PC-3 (cell line): ENCODE measurements around the gene PCGF5. TPM values are rescaled to one million over a fixed set of nuclear protein-coding genes. Genes with fewer than 3 reads are reported as not detected.
"Not testable (repeated sequence)": the region's sequence is repeated elsewhere in the genome, so short reads cannot be mapped to it uniquely, and the experiment has no call there.

ENCODE experiments used
- ATAC-seq: fragments of 200-7000 bp; cut with Tn5 transposase; 2 replicates; pipeline ENCODE4 v1.9.1; 2020; ENCODE audit warnings: mild to moderate bottlenecking, moderate library complexity
- BruUV-seq: library from RNA; stranded (reverse); fragments of 400-500 nt; replicated peaks from 2 replicates; lab custom pipeline; 2021; lab: Mats Ljungman, UMichigan
- CTCF ChIA-PET: fragments of 300-600 bp; sonication (Branson Sonifier 250); formaldehyde crosslinking; loops from one replicate; lab custom pipeline; 2022; ENCODE audit warnings: antibody characterized with exemption; lab: Charles Lee
- POLR2A ChIA-PET: fragments of 300-600 bp; sonication (Branson Sonifier 250); formaldehyde crosslinking; loops from one replicate; lab custom pipeline; 2022; ENCODE audit warnings: antibody characterized with exemption; ENCODE audit not compliant: unreplicated experiment; lab: Charles Lee
- DNase-seq: peaks from one replicate; pipeline ENCODE4 v3.0.0-alpha.2; 2015
- H2AFZ ChIP-seq: fragments of 300-600 bp; sonication (generic); 2 replicates; pipeline ENCODE4 v1.6.0; 2016; ENCODE audit warnings: antibody characterized with exemption, low read length
- H3F3A ChIP-seq: fragments of 300-600 bp; sonication (generic); one replicate; pipeline ENCODE4 v1.6.0; 2017; ENCODE audit warnings: antibody characterized with exemption, low read length, control low read depth, mild to moderate bottlenecking; ENCODE audit not compliant: unreplicated experiment
- H3K27ac ChIP-seq: fragments of 300-600 bp; sonication (generic); 2 replicates; pipeline ENCODE4 v1.5.1; 2016; ENCODE audit warnings: mild to moderate bottlenecking, low read length
- H3K27me3 ChIP-seq: fragments of 300-600 bp; sonication (generic); 2 replicates; pipeline ENCODE4 v1.6.1; 2016; ENCODE audit warnings: low read length, mixed read lengths
- H3K36me3 ChIP-seq: fragments of 300-600 bp; sonication (generic); 2 replicates; pipeline ENCODE4 v1.6.1; 2016; ENCODE audit warnings: low read depth, mixed run types, low read length, mixed read lengths
- H3K4me1 ChIP-seq: fragments of 300-600 bp; sonication (generic); 2 replicates; pipeline ENCODE4 v1.5.1; 2016; ENCODE audit warnings: low read length; ENCODE audit not compliant: insufficient read depth
- H3K4me2 ChIP-seq: fragments of 300-600 bp; sonication (generic); 2 replicates; pipeline ENCODE4 v1.6.0; 2016; ENCODE audit warnings: low read length
- H3K4me3 ChIP-seq: fragments of 300-600 bp; sonication (generic); 2 replicates; pipeline ENCODE4 v1.5.1; 2016; ENCODE audit warnings: mild to moderate bottlenecking, low read length, mixed read lengths
- H3K79me2 ChIP-seq: fragments of 300-600 bp; sonication (generic); 2 replicates; pipeline ENCODE4 v1.6.1; 2017; ENCODE audit warnings: low read length, mixed read lengths
- H3K9ac ChIP-seq: fragments of 300-600 bp; sonication (generic); 2 replicates; pipeline ENCODE4 v1.6.0; 2016; ENCODE audit warnings: mild to moderate bottlenecking, low read length
- H3K9me2 ChIP-seq: fragments of 300-600 bp; sonication (generic); replicated peaks from 2 replicates; pipeline ENCODE4 v1.6.1; 2016; ENCODE audit warnings: mixed run types, low read length, mixed read lengths
- H3K9me3 ChIP-seq: fragments of 300-600 bp; sonication (generic); 2 replicates; pipeline ENCODE4 v1.6.1; 2016; ENCODE audit warnings: low read length, mixed read lengths
- H4K20me1 ChIP-seq: fragments of 300-600 bp; sonication (generic); 2 replicates; pipeline ENCODE4 v1.6.1; 2016; ENCODE audit warnings: low read length, mixed read lengths
- EZH2 ChIP-seq: fragments of 300-600 bp; sonication (generic); IDR thresholded peaks from one replicate; pipeline ENCODE4 v1.6.1; 2017; ENCODE audit warnings: antibody characterized with exemption, mild to moderate bottlenecking, low read length; ENCODE audit not compliant: unreplicated experiment
- EZH2phosphoT487 ChIP-seq: fragments of 300-600 bp; sonication (generic); IDR thresholded peaks from 2 replicates; pipeline ENCODE4 v1.6.1; 2018; ENCODE audit warnings: mild to moderate bottlenecking, antibody characterized with exemption, low read length, borderline replicate concordance
- intact Hi-C: fragments of 100-400 bp; cut with micrococcal nuclease; formaldehyde crosslinking; loops from 2 replicates; pipeline ENCODE4 v1.9.0; 2023
- total RNA-seq: library from RNA; depleted of rRNA; stranded (reverse); fragments of >200 nt; gene quantifications from 2 replicates; pipeline ENCODE4 v1.2.3, GENCODE V29; 2014
- TF ChIP-seq, protein P1 (sequence below): fragments of 300-600 bp; sonication (generic); conservative IDR thresholded peaks from 2 replicates; pipeline ENCODE4 v1.5.1; 2017; ENCODE audit warnings: antibody characterized with exemption, low read depth, mild to moderate bottlenecking, low read length

The PCGF5 gene
- total RNA-seq, 1 experiment from 2014 or later = 25.0 TPM

DNA sequence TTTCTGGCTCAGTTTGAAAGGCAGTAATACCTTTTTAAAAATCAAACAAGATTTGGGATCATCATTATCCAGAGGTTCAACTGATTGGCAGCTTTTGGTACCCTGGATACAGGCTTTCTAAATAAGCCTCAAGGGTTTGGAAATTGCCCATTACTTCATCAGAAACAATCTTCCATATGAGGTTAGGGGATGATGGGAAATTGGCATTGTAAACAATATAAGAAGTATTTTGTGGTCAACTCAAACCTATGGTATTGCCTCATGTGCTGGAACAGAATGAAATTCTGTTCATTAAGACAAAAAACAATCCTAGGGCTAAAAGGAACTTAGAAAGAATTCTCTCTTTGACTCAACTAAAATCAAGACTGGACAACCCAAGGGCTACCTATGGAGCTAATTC is 97.1 kb downstream of the PCGF5 start:
- ChIA-PET CTCF (no interaction called here), POLR2A (no interaction called here)
- Histone ChIP-seq H3K9me3 (no peaks in the 10 kb centered on the region), H3K4me3 (no peak overlapping the region), H3K79me2 (no peaks in the 10 kb centered on the region), H3K27ac (no peak overlapping the region), H3K4me1 (no peaks in the 10 kb centered on the region), H3K4me2 (no peak overlapping the region), H3K9me2 (no peaks in the 10 kb centered on the region), H3K9ac (no peak overlapping the region), H3K36me3 (no peaks in the 10 kb centered on the region), H3K27me3 (no peaks in the 10 kb centered on the region), H4K20me1 (no peaks in the 10 kb centered on the region), H3F3A (no peaks in the 10 kb centered on the region), H2AFZ (no peak overlapping the region)
- TF ChIP-seq EZH2 (no peak), EZH2phosphoT487 (no peak)
- TF ChIP-seq, protein P1, sequence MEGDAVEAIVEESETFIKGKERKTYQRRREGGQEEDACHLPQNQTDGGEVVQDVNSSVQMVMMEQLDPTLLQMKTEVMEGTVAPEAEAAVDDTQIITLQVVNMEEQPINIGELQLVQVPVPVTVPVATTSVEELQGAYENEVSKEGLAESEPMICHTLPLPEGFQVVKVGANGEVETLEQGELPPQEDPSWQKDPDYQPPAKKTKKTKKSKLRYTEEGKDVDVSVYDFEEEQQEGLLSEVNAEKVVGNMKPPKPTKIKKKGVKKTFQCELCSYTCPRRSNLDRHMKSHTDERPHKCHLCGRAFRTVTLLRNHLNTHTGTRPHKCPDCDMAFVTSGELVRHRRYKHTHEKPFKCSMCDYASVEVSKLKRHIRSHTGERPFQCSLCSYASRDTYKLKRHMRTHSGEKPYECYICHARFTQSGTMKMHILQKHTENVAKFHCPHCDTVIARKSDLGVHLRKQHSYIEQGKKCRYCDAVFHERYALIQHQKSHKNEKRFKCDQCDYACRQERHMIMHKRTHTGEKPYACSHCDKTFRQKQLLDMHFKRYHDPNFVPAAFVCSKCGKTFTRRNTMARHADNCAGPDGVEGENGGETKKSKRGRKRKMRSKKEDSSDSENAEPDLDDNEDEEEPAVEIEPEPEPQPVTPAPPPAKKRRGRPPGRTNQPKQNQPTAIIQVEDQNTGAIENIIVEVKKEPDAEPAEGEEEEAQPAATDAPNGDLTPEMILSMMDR = no peak
- DNase-seq (no peak), ATAC-seq (no peak)
- intact Hi-C loops = no loop called here
- no TSS peak for BruUV-seq

DNA sequence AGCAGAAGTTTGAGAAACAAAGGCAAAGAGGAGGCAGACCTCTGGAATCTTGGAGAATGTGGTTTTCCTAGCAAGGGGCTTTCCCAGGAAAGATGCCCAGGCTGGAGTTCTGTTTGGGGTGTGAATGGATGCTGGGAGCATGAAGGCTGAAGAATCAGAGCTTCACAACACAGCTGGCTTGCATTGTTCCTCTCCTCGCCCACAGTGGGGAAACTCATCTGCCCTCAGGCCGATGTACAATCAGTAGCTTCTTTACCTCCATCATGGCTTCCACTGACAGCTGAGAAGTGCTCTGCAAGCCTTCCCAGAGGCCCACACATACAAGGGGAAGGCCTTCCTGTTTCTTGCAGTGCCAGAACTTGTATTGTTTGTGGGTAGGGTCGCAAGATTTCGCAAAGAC is 98.9 kb downstream of the PCGF5 start:
- no TSS peak for BruUV-seq
- no peaks in the 10 kb centered on the region for H3F3A ChIP-seq
- TF ChIP-seq EZH2phosphoT487 (no peak), EZH2 (no peak)
- TF ChIP-seq, protein P1 = no peak
- no peak overlapping the region for H3K4me3 ChIP-seq
- H3K36me3 ChIP-seq = no peaks in the 10 kb centered on the region
- intact Hi-C loops = no loop called here
- H3K9me3 ChIP-seq = no peaks in the 10 kb centered on the region
- H3K4me1 ChIP-seq = no peaks in the 10 kb centered on the region
- no peaks in the 10 kb centered on the region for H4K20me1 ChIP-seq
- no peak for DNase-seq
- ATAC-seq = no peak
- no peaks in the 10 kb centered on the region for H3K9me2 ChIP-seq
- no peak overlapping the region for H3K4me2 ChIP-seq
- no peaks in the 10 kb centered on the region for H3K79me2 ChIP-seq
- ChIA-PET CTCF (no interaction called here), POLR2A (no interaction called here)
- H3K27me3 ChIP-seq = no peaks in the 10 kb centered on the region
- H3K27ac ChIP-seq = no peak overlapping the region
- H2AFZ ChIP-seq = no peak overlapping the region
- H3K9ac ChIP-seq = no peak overlapping the region

DNA sequence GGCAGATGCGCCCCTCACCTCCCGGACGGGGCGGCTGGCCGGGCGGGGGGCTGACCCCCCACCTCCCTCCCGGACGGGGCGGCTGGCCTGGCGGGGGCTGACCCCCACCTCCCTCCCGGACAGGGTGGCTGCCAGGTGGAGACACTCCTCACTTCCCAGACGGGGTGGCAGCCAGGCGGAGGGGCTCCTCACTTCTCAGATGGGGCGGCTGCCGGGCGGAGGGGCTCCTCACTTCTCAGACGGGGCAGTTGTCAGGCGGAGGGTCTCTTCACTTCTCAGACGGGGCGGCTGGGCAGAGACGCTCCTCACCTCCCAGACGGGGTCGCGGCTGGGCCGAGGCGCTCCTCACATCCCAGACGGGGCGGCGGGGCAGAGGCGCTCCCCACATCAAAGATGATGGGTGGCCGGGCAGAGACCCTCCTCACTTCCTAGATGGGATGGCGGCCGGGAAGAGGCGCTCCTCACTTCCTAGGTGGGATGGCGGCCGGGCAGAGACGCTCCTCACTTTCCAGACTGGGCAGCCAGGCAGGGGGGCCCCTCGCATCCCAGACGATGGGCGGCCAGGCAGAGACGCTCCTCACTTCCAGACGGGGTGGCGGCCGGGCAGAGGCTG is 102.9 kb downstream of the PCGF5 start:
- H3K36me3 ChIP-seq, H3F3A ChIP-seq, ATAC-seq, H3K9me2 ChIP-seq, POLR2A ChIA-PET, H2AFZ ChIP-seq, H4K20me1 ChIP-seq, H3K9me3 ChIP-seq, intact Hi-C loops, H3K27me3 ChIP-seq, H3K27ac ChIP-seq, BruUV-seq, CTCF ChIA-PET, H3K4me1 ChIP-seq, H3K9ac ChIP-seq, H3K79me2 ChIP-seq, H3K4me2 ChIP-seq, DNase-seq, H3K4me3 ChIP-seq: not testable (repeated sequence)
